Mesothelial cell of epicardium (in vitro differentiated cells): ENCODE data around the gene PPP4R3A. TPM values are rescaled to one million over a fixed set of nuclear protein-coding genes. Genes with fewer than 3 reads are reported as not detected.
A peak's percentile ranks its signal among the peaks of the same experiment; 100 is the strongest.

ENCODE experiments used
- DNase-seq, 2 experiments: peaks; one replicate each; pipeline ENCODE4 v3.0.0; 2021; ENCODE audit warnings: low spot score in 2 of 2; ENCODE audit not compliant: unreplicated experiment in 2 of 2
- H3K27ac Mint-ChIP-seq: 2 replicates; pipeline ENCODE4 v1.8.0; 2021; ENCODE audit warnings: mixed read lengths
- H3K27me3 Mint-ChIP-seq: 2 replicates; pipeline ENCODE4 v1.8.0; 2021; ENCODE audit warnings: low read depth, mixed read lengths
- H3K36me3 Mint-ChIP-seq: 2 replicates; pipeline ENCODE4 v1.8.0; 2021; ENCODE audit warnings: mixed read lengths
- H3K4me1 Mint-ChIP-seq: 2 replicates; pipeline ENCODE4 v1.8.0; 2021; ENCODE audit warnings: mixed read lengths
- H3K4me3 Mint-ChIP-seq: 2 replicates; pipeline ENCODE4 v1.8.0; 2021; ENCODE audit warnings: mild to moderate bottlenecking, moderate library complexity, mixed read lengths
- H3K9me3 Mint-ChIP-seq: 2 replicates; pipeline ENCODE4 v1.8.0; 2021; ENCODE audit warnings: mixed read lengths
- total RNA-seq: library from RNA; stranded (reverse); gene quantifications from 3 replicates; pipeline ENCODE4 v1.2.1, GENCODE V29; 2021
- TF ChIP-seq, protein P1 (sequence below): fragments of 200-600 bp; sonication (generic); IDR thresholded peaks from one replicate; pipeline ENCODE4 v1.5.0; 2021; ENCODE audit warnings: antibody characterized with exemption; ENCODE audit not compliant: unreplicated experiment

Gene PPP4R3A
- total RNA-seq, 1 donor from 2014 or later: 99.2 TPM

DNA sequence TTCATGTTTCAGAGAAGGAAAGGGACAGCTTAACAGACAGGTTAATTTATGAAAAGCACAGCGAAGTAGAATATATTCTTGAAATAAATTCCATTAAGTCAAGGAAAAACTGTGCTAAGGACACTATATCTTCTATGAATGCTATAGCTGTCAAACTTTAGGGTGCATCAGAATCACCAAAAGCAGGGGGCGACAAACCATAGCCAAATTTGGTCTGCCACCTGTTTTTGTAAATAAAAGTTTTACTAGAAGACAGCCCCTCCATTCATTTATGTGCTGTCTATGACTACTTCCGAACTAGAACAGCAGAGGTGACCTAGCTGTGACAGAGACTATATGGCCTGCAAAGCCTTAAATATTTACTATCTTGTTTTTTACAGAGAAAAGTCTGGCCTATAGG, 25.9 kb downstream of the PPP4R3A start:
- Mint-ChIP-seq H3K27ac (no peak overlapping the region), H3K4me3 (no peak overlapping the region), H3K9me3 (no peaks in the 10 kb centered on the region), H3K4me1 (no peaks in the 10 kb centered on the region), H3K27me3 (no peaks in the 10 kb centered on the region), H3K36me3 (peaks cover 35% of the 10 kb centered on the region)
- TF ChIP-seq, protein P1, sequence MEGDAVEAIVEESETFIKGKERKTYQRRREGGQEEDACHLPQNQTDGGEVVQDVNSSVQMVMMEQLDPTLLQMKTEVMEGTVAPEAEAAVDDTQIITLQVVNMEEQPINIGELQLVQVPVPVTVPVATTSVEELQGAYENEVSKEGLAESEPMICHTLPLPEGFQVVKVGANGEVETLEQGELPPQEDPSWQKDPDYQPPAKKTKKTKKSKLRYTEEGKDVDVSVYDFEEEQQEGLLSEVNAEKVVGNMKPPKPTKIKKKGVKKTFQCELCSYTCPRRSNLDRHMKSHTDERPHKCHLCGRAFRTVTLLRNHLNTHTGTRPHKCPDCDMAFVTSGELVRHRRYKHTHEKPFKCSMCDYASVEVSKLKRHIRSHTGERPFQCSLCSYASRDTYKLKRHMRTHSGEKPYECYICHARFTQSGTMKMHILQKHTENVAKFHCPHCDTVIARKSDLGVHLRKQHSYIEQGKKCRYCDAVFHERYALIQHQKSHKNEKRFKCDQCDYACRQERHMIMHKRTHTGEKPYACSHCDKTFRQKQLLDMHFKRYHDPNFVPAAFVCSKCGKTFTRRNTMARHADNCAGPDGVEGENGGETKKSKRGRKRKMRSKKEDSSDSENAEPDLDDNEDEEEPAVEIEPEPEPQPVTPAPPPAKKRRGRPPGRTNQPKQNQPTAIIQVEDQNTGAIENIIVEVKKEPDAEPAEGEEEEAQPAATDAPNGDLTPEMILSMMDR: no peak
- no peak for DNase-seq

DNA sequence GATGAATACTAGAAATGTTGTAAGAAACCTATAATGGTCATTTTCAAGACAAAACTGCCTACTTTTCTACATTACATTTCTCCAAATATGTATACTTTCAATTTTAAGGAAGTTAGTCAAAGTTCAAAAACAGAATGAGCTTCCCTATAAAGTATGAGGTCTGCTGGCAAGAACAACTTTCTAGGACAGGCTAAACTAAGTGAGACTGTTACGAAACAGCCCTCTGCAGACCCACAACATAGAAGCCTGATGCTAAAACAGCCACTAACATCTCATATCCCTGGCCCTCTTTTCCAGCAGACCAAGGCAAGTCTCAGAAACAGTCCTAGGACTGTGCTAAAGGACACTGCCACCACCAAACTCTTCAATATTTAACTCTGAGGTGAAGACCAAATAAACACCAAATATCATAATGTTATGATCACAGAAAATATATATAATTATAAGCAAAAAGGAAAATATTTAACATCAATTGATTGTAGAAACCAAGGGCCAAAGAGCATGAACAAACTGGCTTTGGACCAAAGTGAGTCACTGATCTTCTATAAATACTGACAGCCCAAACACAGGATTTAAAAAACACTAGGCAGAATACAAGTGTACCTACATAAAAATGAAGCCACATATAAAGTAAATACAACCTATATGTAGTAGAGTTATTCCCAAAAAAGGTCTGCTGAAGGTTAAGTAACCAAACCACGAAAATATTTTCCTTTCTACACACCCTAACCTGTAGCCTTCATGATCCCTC, 27.7 kb downstream of the PPP4R3A start:
- TF ChIP-seq, protein P1: no peak
- DNase-seq: no peak
- Mint-ChIP-seq H3K27me3 (no peaks in the 10 kb centered on the region), H3K9me3 (no peaks in the 10 kb centered on the region), H3K27ac (peak overlapping the region; percentile 24), H3K4me1 (no peaks in the 10 kb centered on the region), H3K36me3 (peaks cover 39% of the 10 kb centered on the region), H3K4me3 (no peak overlapping the region)

DNA sequence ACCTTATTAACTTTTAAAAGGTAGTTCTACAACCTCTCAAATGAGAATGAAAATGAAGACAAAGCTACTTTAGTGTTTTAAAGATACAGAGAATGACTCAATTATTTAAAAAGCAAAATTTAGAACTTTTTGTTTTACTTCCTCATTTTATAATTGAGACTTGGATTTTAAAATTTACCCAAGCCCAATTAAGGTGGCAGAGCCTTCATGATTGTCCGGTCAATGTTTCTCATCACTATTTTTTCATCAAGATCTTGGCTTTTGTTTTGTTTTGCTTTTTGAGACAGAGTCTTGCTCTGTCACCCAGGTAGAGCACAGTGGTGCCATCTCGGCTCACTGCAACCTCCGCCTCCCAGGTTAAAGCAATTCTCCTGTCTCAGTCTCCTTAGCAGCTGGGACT, 32.7 kb downstream of the PPP4R3A start:
- DNase-seq: no peak
- no peaks in the 10 kb centered on the region for H3K27me3 Mint-ChIP-seq
- TF ChIP-seq, protein P1: no peak
- H3K4me3 Mint-ChIP-seq: no peak overlapping the region
- no peaks in the 10 kb centered on the region for H3K4me1 Mint-ChIP-seq
- H3K27ac Mint-ChIP-seq: peak overlapping the region; percentile 44
- H3K9me3 Mint-ChIP-seq: no peaks in the 10 kb centered on the region
- H3K36me3 Mint-ChIP-seq: peaks cover 37% of the 10 kb centered on the region

DNA sequence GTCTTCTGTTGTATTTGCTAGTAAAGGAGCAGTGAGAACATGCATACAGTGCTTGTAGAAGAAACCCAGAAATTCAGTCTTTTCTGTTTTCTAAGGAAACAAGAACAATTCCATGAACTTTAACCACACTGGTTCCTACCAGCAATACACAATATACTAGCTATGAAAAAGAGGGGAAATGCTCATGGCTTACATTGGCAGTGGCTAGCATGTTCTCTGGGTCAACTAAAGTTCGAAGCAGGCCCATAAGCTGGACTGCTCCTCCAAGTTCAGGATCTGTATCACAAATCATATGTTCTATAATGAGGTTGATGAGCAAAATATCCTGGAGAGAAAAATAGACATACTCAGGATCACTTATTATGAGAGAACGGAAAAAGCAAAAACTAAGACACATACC, 37.1 kb downstream of the PPP4R3A start:
- H3K4me1 Mint-ChIP-seq: no peaks in the 10 kb centered on the region
- H3K4me3 Mint-ChIP-seq: no peak overlapping the region
- no peaks in the 10 kb centered on the region for H3K27me3 Mint-ChIP-seq
- H3K27ac Mint-ChIP-seq: no peak overlapping the region
- DNase-seq: no peak
- TF ChIP-seq, protein P1: no peak
- no peaks in the 10 kb centered on the region for H3K9me3 Mint-ChIP-seq
- peaks cover 44% of the 10 kb centered on the region for H3K36me3 Mint-ChIP-seq

DNA sequence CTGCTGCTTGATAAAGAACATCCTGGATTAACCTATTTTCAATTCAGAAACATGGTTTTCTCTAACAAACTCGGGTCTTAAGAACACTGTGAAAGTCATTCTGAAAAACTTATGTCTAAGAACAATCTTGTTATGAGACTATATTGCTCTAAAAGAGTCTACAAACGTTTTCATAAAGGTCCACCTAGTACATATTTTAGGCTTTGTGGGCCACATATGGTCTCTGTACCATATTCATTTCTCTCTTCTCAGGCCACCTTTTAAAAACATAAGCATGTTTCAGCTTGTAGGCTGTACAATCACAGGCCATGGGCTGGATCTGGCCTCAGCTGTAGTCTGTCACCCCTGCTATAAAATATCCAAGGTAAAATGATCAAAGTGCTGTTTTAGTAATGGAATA, 39.9 kb downstream of the PPP4R3A start:
- Mint-ChIP-seq H3K27ac (no peak overlapping the region), H3K4me1 (peaks cover 3% of the 10 kb centered on the region), H3K4me3 (no peak overlapping the region), H3K27me3 (no peaks in the 10 kb centered on the region), H3K9me3 (no peaks in the 10 kb centered on the region), H3K36me3 (peaks cover 50% of the 10 kb centered on the region)
- no peak for DNase-seq
- TF ChIP-seq, protein P1: no peak
